Stimulated activated memory B cell treated with anti-CD40 and anti-IgM and Interleukin-4, amounts not matched to agents 10 μg/mL and 1 μg/mL and 100 μg/mL, for 72 hours (primary cell): Measurements from ENCODE around the gene SARM1.

ENCODE experiments used
- ATAC-seq: fragments of 150-1000 bp; cut with Tn5 transposase; 2 replicates; pipeline ENCODE4 v1.10.0; 2021
- H3K27ac Mint-ChIP-seq: one replicate; pipeline ENCODE4 v1.8.0; 2022; ENCODE audit warnings: mild to moderate bottlenecking, mixed read lengths
- H3K27me3 Mint-ChIP-seq: one replicate; pipeline ENCODE4 v1.8.0; 2022; ENCODE audit warnings: mixed read lengths
- H3K36me3 Mint-ChIP-seq: one replicate; pipeline ENCODE4 v1.8.0; 2022; ENCODE audit warnings: mixed read lengths
- H3K4me1 Mint-ChIP-seq: one replicate; pipeline ENCODE4 v1.8.0; 2022; ENCODE audit warnings: mixed read lengths
- H3K4me3 Mint-ChIP-seq: one replicate; pipeline ENCODE4 v1.8.0; 2022; ENCODE audit warnings: mild to moderate bottlenecking, moderate library complexity, mixed read lengths
- H3K9me3 Mint-ChIP-seq: one replicate; pipeline ENCODE4 v1.8.0; 2022; ENCODE audit warnings: mixed read lengths

The SARM1 gene

GRCh38 chr17:28371245-28372202, at the start of gene SARM1:
TSS of gene SARM1 (plus strand) at chr17:28371694. CDS start at chr17:28372033, 339 bp downstream.
- Mint-ChIP-seq H3K36me3 (peaks cover 7% of the 10 kb centered on the region), H3K27ac (peak within 1 kb of the TSS; percentile 86), H3K4me1 (peaks cover 27% of the 10 kb centered on the region), H3K9me3 (no peaks in the 10 kb centered on the region), H3K27me3 (no peaks in the 10 kb centered on the region), H3K4me3 (peak within 1 kb of the TSS; percentile 89)
- ATAC-seq = peak; percentile 95

GRCh38 chr17:28324267-28324745, 47.2 kb upstream of the SARM1 start:
- Mint-ChIP-seq H3K27ac (no peak overlapping the region), H3K27me3 (no peaks in the 10 kb centered on the region), H3K36me3 (peaks cover 21% of the 10 kb centered on the region), H3K9me3 (no peaks in the 10 kb centered on the region), H3K4me3 (no peak overlapping the region), H3K4me1 (peaks cover 29% of the 10 kb centered on the region)
- ATAC-seq = no peak

- Mint-ChIP-seq H3K9me3 (no peaks in the 10 kb centered on the region), H3K4me1 (peaks cover 24% of the 10 kb centered on the region), H3K27me3 (no peaks in the 10 kb centered on the region), H3K36me3 (peaks cover 21% of the 10 kb centered on the region), H3K4me3 (no peak overlapping the region), H3K27ac (no peak overlapping the region)
- ATAC-seq = no peak
These were observed 46.7 kb upstream of the SARM1 start for GRCh38 chr17:28324781-28325180.

GRCh38 chr17:28325211-28325610, 46.3 kb upstream of the SARM1 start:
- peaks cover 21% of the 10 kb centered on the region for H3K36me3 Mint-ChIP-seq
- H3K4me3 Mint-ChIP-seq = no peak overlapping the region
- ATAC-seq = no peak
- H3K27ac Mint-ChIP-seq = no peak overlapping the region
- no peaks in the 10 kb centered on the region for H3K9me3 Mint-ChIP-seq
- H3K4me1 Mint-ChIP-seq = peaks cover 19% of the 10 kb centered on the region
- no peaks in the 10 kb centered on the region for H3K27me3 Mint-ChIP-seq

- no peaks in the 10 kb centered on the region for H3K27me3 Mint-ChIP-seq
- H3K36me3 Mint-ChIP-seq = peaks cover 23% of the 10 kb centered on the region
- no peak overlapping the region for H3K4me3 Mint-ChIP-seq
- no peaks in the 10 kb centered on the region for H3K9me3 Mint-ChIP-seq
- no peak for ATAC-seq
- no peak overlapping the region for H3K27ac Mint-ChIP-seq
- H3K4me1 Mint-ChIP-seq = peaks cover 12% of the 10 kb centered on the region
These were observed 45.4 kb upstream of the SARM1 start for GRCh38 chr17:28326114-28326513.

- Mint-ChIP-seq H3K4me3 (no peak overlapping the region), H3K4me1 (peaks cover 8% of the 10 kb centered on the region), H3K27me3 (no peaks in the 10 kb centered on the region), H3K36me3 (peaks cover 32% of the 10 kb centered on the region), H3K9me3 (no peaks in the 10 kb centered on the region), H3K27ac (no peak overlapping the region)
- peak; percentile 89 for ATAC-seq
These were observed 44.4 kb upstream of the SARM1 start for GRCh38 chr17:28327031-28327607.

- Mint-ChIP-seq H3K9me3 (no peaks in the 10 kb centered on the region), H3K27ac (no peak overlapping the region), H3K4me1 (peaks cover 14% of the 10 kb centered on the region), H3K36me3 (peaks cover 35% of the 10 kb centered on the region), H3K27me3 (no peaks in the 10 kb centered on the region), H3K4me3 (no peak overlapping the region)
- no peak for ATAC-seq
These were observed 43.8 kb upstream of the SARM1 start for GRCh38 chr17:28327709-28328108.

GRCh38 chr17:28328325-28328724, 43.2 kb upstream of the SARM1 start:
- H3K4me3 Mint-ChIP-seq = no peak overlapping the region
- H3K4me1 Mint-ChIP-seq = peaks cover 19% of the 10 kb centered on the region
- H3K27ac Mint-ChIP-seq = no peak overlapping the region

GRCh38 chr17:28330671-28331070, 40.8 kb upstream of the SARM1 start:
- no peak overlapping the region for H3K27ac Mint-ChIP-seq
- ATAC-seq = no peak
- H3K27me3 Mint-ChIP-seq = no peaks in the 10 kb centered on the region
- no peaks in the 10 kb centered on the region for H3K9me3 Mint-ChIP-seq
- H3K4me3 Mint-ChIP-seq = no peak overlapping the region
- H3K4me1 Mint-ChIP-seq = peaks cover 29% of the 10 kb centered on the region
- peaks cover 35% of the 10 kb centered on the region for H3K36me3 Mint-ChIP-seq

More at GRCh38 chr17:28328325-28328724, 43.2 kb upstream of the SARM1 start:
- Mint-ChIP-seq H3K27me3 (no peaks in the 10 kb centered on the region), H3K36me3 (peaks cover 35% of the 10 kb centered on the region), H3K9me3 (no peaks in the 10 kb centered on the region)
- no peak for ATAC-seq

- peaks cover 39% of the 10 kb centered on the region for H3K4me1 Mint-ChIP-seq
- no peaks in the 10 kb centered on the region for H3K27me3 Mint-ChIP-seq
- no peak overlapping the region for H3K4me3 Mint-ChIP-seq
- ATAC-seq = no peak
- peaks cover 24% of the 10 kb centered on the region for H3K36me3 Mint-ChIP-seq
- no peaks in the 10 kb centered on the region for H3K9me3 Mint-ChIP-seq
- no peak overlapping the region for H3K27ac Mint-ChIP-seq
These were observed 39.5 kb upstream of the SARM1 start for GRCh38 chr17:28331891-28332420.

- H3K4me3 Mint-ChIP-seq = peak overlapping the region; percentile 88
- H3K27ac Mint-ChIP-seq = no peak overlapping the region
- H3K9me3 Mint-ChIP-seq = no peaks in the 10 kb centered on the region
- no peaks in the 10 kb centered on the region for H3K27me3 Mint-ChIP-seq
- no peak for ATAC-seq
- H3K36me3 Mint-ChIP-seq = peaks cover 15% of the 10 kb centered on the region
- H3K4me1 Mint-ChIP-seq = peaks cover 51% of the 10 kb centered on the region
These were observed 38.3 kb upstream of the SARM1 start for GRCh38 chr17:28333083-28333746.

GRCh38 chr17:28334171-28334570, 37.3 kb upstream of the SARM1 start:
- Mint-ChIP-seq H3K27me3 (no peaks in the 10 kb centered on the region), H3K4me3 (peak overlapping the region; percentile 88), H3K36me3 (peaks cover 14% of the 10 kb centered on the region), H3K4me1 (peaks cover 56% of the 10 kb centered on the region), H3K9me3 (no peaks in the 10 kb centered on the region), H3K27ac (peak overlapping the region; percentile 82)
- ATAC-seq = no peak

GRCh38 chr17:28334666-28335200, 36.8 kb upstream of the SARM1 start:
- no peak for ATAC-seq

GRCh38 chr17:28335201-28335958, 36.1 kb upstream of the SARM1 start, which contains the start of the genes IFT20 and TNFAIP1:
TSS of gene IFT20 (minus strand) at chr17:28335472. CDS start at chr17:28331985, 3,487 bp downstream.
TSS of gene TNFAIP1 (plus strand) at chr17:28335761. CDS start at chr17:28339522, 3,761 bp downstream.
- Mint-ChIP-seq H3K27me3 (no peaks in the 10 kb centered on the region), H3K9me3 (no peaks in the 10 kb centered on the region), H3K4me1 (peaks cover 56% of the 10 kb centered on the region)

More at GRCh38 chr17:28334666-28335200, 36.8 kb upstream of the SARM1 start:
- peaks cover 14% of the 10 kb centered on the region for H3K36me3 Mint-ChIP-seq
- H3K4me3 Mint-ChIP-seq = peak overlapping the region; percentile 88
- H3K9me3 Mint-ChIP-seq = no peaks in the 10 kb centered on the region
- peaks cover 56% of the 10 kb centered on the region for H3K4me1 Mint-ChIP-seq
- H3K27me3 Mint-ChIP-seq = no peaks in the 10 kb centered on the region
- H3K27ac Mint-ChIP-seq = peak overlapping the region; percentile 82

More at GRCh38 chr17:28335201-28335958, 36.1 kb upstream of the SARM1 start, which contains the start of the genes IFT20 and TNFAIP1:
- H3K36me3 Mint-ChIP-seq = peaks cover 18% of the 10 kb centered on the region
- H3K4me3 Mint-ChIP-seq = peak within 1 kb of the TSS; percentile 88
- ATAC-seq = peak; percentile 99
- peak within 1 kb of the TSS; percentile 82 for H3K27ac Mint-ChIP-seq
